Mesothelial cell of epicardium (in vitro differentiated cells): ENCODE data around the gene CHST13. TPM values are rescaled to one million over a fixed set of nuclear protein-coding genes. Genes with fewer than 3 reads are reported as not detected.
"Not testable (repeated sequence)": the region's sequence is repeated elsewhere in the genome, so short reads cannot be mapped to it uniquely, and the experiment has no call there.

ENCODE experiments used
- DNase-seq, 2 experiments: peaks; one replicate each; pipeline ENCODE4 v3.0.0; 2021; ENCODE audit warnings: low spot score in 2 of 2; ENCODE audit not compliant: unreplicated experiment in 2 of 2
- H3K27ac Mint-ChIP-seq: 2 replicates; pipeline ENCODE4 v1.8.0; 2021; ENCODE audit warnings: mixed read lengths
- H3K27me3 Mint-ChIP-seq: 2 replicates; pipeline ENCODE4 v1.8.0; 2021; ENCODE audit warnings: low read depth, mixed read lengths
- H3K36me3 Mint-ChIP-seq: 2 replicates; pipeline ENCODE4 v1.8.0; 2021; ENCODE audit warnings: mixed read lengths
- H3K4me1 Mint-ChIP-seq: 2 replicates; pipeline ENCODE4 v1.8.0; 2021; ENCODE audit warnings: mixed read lengths
- H3K4me3 Mint-ChIP-seq: 2 replicates; pipeline ENCODE4 v1.8.0; 2021; ENCODE audit warnings: mild to moderate bottlenecking, moderate library complexity, mixed read lengths
- H3K9me3 Mint-ChIP-seq: 2 replicates; pipeline ENCODE4 v1.8.0; 2021; ENCODE audit warnings: mixed read lengths
- total RNA-seq: library from RNA; stranded (reverse); gene quantifications from 3 replicates; pipeline ENCODE4 v1.2.1, GENCODE V29; 2021
- TF ChIP-seq, protein P1 (sequence below): fragments of 200-600 bp; sonication (generic); IDR thresholded peaks from one replicate; pipeline ENCODE4 v1.5.0; 2021; ENCODE audit warnings: antibody characterized with exemption; ENCODE audit not compliant: unreplicated experiment

CHST13 gene
- total RNA-seq, 1 donor from 2014 or later, result not detected

DNA sequence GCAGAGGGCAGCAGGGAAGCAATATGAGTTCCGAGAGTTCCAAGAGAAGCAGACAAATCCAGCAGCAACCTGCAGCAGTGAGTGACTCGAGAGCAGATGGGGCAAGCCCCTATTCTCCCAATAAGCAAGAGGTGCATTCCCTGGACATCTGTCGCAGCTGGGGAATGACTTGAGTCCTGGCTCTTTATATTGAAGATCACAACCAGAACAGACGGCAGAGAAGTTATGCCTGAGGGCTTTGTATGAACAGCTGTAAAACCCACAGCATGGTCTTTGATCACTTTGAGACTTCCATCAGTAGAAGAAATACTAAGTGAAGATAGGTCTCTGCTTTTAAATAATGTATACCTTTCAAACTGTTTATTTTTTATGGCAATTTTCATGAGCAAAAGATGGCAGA is 58.4 kb downstream of the CHST13 start:
- H3K4me1 Mint-ChIP-seq, result no peaks in the 10 kb centered on the region
- H3K27me3 Mint-ChIP-seq, result peaks cover 3% of the 10 kb centered on the region
- H3K27ac Mint-ChIP-seq, result no peak overlapping the region
- peaks cover 30% of the 10 kb centered on the region for H3K9me3 Mint-ChIP-seq
- TF ChIP-seq, protein P1, sequence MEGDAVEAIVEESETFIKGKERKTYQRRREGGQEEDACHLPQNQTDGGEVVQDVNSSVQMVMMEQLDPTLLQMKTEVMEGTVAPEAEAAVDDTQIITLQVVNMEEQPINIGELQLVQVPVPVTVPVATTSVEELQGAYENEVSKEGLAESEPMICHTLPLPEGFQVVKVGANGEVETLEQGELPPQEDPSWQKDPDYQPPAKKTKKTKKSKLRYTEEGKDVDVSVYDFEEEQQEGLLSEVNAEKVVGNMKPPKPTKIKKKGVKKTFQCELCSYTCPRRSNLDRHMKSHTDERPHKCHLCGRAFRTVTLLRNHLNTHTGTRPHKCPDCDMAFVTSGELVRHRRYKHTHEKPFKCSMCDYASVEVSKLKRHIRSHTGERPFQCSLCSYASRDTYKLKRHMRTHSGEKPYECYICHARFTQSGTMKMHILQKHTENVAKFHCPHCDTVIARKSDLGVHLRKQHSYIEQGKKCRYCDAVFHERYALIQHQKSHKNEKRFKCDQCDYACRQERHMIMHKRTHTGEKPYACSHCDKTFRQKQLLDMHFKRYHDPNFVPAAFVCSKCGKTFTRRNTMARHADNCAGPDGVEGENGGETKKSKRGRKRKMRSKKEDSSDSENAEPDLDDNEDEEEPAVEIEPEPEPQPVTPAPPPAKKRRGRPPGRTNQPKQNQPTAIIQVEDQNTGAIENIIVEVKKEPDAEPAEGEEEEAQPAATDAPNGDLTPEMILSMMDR, result no peak
- DNase-seq, result no peak
- H3K4me3 Mint-ChIP-seq, result no peak overlapping the region
- peaks cover 2% of the 10 kb centered on the region for H3K36me3 Mint-ChIP-seq

DNA sequence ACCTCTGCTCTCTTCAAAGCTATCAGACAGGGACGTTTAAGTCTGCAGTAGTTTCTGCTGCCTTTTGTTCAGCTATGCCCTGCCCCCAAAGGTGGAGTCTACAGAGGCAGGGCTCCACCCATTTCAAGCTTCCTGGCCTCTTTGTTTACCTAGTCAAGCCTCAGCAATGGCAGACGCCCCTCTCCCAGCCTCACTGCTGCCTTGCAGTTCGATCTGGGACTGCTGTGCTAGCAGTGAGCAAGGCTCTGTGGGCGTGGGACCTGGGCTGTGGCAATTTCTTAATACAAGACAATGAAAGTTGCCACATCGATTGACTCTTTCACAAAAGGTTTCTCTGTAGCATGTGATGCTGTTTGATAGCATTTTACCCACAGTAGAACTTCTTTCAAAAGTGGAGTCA is 67.6 kb downstream of the CHST13 start:
- not testable (repeated sequence) for H3K4me1 Mint-ChIP-seq, DNase-seq, H3K27me3 Mint-ChIP-seq, H3K4me3 Mint-ChIP-seq, H3K27ac Mint-ChIP-seq
- Mint-ChIP-seq H3K36me3 (peaks cover 24% of the 10 kb centered on the region), H3K9me3 (peaks cover 63% of the 10 kb centered on the region)

Other genes starting within 250 kb of the CHST13 start
- gene KLF15, start 166.7 kb upstream of the CHST13 start, total RNA-seq, result 1.1 to 1.9 TPM (median 1.4 TPM) in 3 replicates
- not detected in 3 replicates for gene CFAP100, start 129.2 kb upstream of the CHST13 start, total RNA-seq
- 33.3 to 34.2 TPM (median 33.7 TPM) in 3 replicates for gene ZXDC, start 48.3 kb upstream of the CHST13 start, total RNA-seq
- gene UROC1, start 6.4 kb upstream of the CHST13 start, total RNA-seq, result 0.11 to 0.13 TPM in 2 of 3 replicates, not detected in the other
- 0.22 to 0.38 TPM in 2 of 3 replicates, not detected in the other for gene C3orf22, start 34.8 kb downstream of the CHST13 start, total RNA-seq
- gene TXNRD3, start 131.0 kb downstream of the CHST13 start, total RNA-seq, result 18.3 to 21.6 TPM (median 18.4 TPM) in 3 replicates
- gene CHCHD6, start 180.1 kb downstream of the CHST13 start, total RNA-seq, result 29.7 to 31.2 TPM (median 31.0 TPM) in 3 replicates